NCI-H748 (cell line): ENCODE data around the gene MLPH.
A peak's percentile ranks its signal among the peaks of the same experiment; 100 is the strongest.

ENCODE experiments used
- DNase-seq: peaks from one replicate; lab custom pipeline; 2025; ENCODE audit not compliant: unreplicated experiment; lab: John Stamatoyannopoulos, UW

Gene MLPH

GRCh38 chr2:237515166-237515565 lies 28.1 kb downstream of the MLPH start:
- DNase-seq = no peak

- DNase-seq = no peak
Measured at GRCh38 chr2:237515621-237516275, 28.7 kb downstream of the MLPH start.

GRCh38 chr2:237517163-237517562 lies 30.1 kb downstream of the MLPH start:
- no peak for DNase-seq

GRCh38 chr2:237517990-237518389 lies 30.9 kb downstream of the MLPH start:
- no peak for DNase-seq

GRCh38 chr2:237519506-237520245 lies 32.6 kb downstream of the MLPH start:
- DNase-seq = no peak

- DNase-seq = no peak
Measured at GRCh38 chr2:237520290-237520689, 33.2 kb downstream of the MLPH start.

- DNase-seq = no peak
Measured at GRCh38 chr2:237524631-237525030, 37.6 kb downstream of the MLPH start.

GRCh38 chr2:237525559-237526157 lies 38.6 kb downstream of the MLPH start:
- no peak for DNase-seq

- DNase-seq = no peak
Measured at GRCh38 chr2:237527233-237527632, 40.2 kb downstream of the MLPH start.

GRCh38 chr2:237527766-237528165 lies 40.7 kb downstream of the MLPH start:
- no peak for DNase-seq

GRCh38 chr2:237529452-237530402 lies 42.7 kb downstream of the MLPH start:
- no peak for DNase-seq

- no peak for DNase-seq
Measured at GRCh38 chr2:237530472-237531433, 43.7 kb downstream of the MLPH start.

GRCh38 chr2:237532160-237532559 lies 45.1 kb downstream of the MLPH start:
- no peak for DNase-seq

GRCh38 chr2:237533668-237534161 lies 46.7 kb downstream of the MLPH start:
- peak; percentile 91 for DNase-seq

- no peak for DNase-seq
Measured at GRCh38 chr2:237534380-237534779, 47.3 kb downstream of the MLPH start.

GRCh38 chr2:237535385-237536082 lies 48.5 kb downstream of the MLPH start:
- DNase-seq = no peak

- no peak for DNase-seq
Measured at GRCh38 chr2:237536083-237536415, 49.0 kb downstream of the MLPH start.

GRCh38 chr2:237536617-237537016 lies 49.6 kb downstream of the MLPH start:
- no peak for DNase-seq

GRCh38 chr2:237538001-237538720 lies 51.1 kb downstream of the MLPH start:
- no peak for DNase-seq
